Urinary bladder (tissue), 4 donors: Measurements from ENCODE around the gene PITX2. TPM values are rescaled to one million over a fixed set of nuclear protein-coding genes. Genes with fewer than 3 reads are reported as not detected.
"Not testable (repeated sequence)": the region's sequence is repeated elsewhere in the genome, so short reads cannot be mapped to it uniquely, and the experiment has no call there.

Source experiments
- DNase-seq: peaks from one replicate; pipeline ENCODE4 v3.0.0-alpha.2; 2015; ENCODE audit errors: extremely low spot score
- H3K27ac ChIP-seq: one replicate; pipeline ENCODE4 v1.5.1; 2013; ENCODE audit warnings: low read depth, mild to moderate bottlenecking, moderate library complexity
- H3K36me3 ChIP-seq: one replicate; pipeline ENCODE4 v1.6.1; 2013; ENCODE audit warnings: mild to moderate bottlenecking, moderate library complexity; ENCODE audit not compliant: insufficient read depth
- H3K4me1 ChIP-seq: one replicate; pipeline ENCODE4 v1.6.1; 2013; ENCODE audit warnings: mild to moderate bottlenecking, moderate library complexity; ENCODE audit not compliant: insufficient read depth
- H3K4me3 ChIP-seq: one replicate; pipeline ENCODE4 v1.5.1; 2013; ENCODE audit warnings: low read depth, low read length
- WGBS: extraction: QIAGEN DNeasy Blood & Tissue Kit; methylation state at CpG from one replicate; pipeline ENCODE4 v1.1.7; 2013; 5-methylcytosine and 5-hydroxymethylcytosine counted together
- polyA plus RNA-seq: library from polyadenylated mRNA; stranded (reverse); fragments of 200-250 nt; gene quantifications from one replicate; pipeline ENCODE4 v1.2.3, GENCODE V29; 2013
- total RNA-seq: library from RNA; depleted of rRNA; stranded (reverse); fragments of >200 nt; gene quantifications from one replicate; pipeline ENCODE4 v1.2.3, GENCODE V29; 2014
- donor health status: healthy with polysubstance abuse.
- donor health status: healthy.

Gene PITX2
- total and polyA plus RNA-seq, 2 donors = 30.4 to 76.0 TPM

DNA sequence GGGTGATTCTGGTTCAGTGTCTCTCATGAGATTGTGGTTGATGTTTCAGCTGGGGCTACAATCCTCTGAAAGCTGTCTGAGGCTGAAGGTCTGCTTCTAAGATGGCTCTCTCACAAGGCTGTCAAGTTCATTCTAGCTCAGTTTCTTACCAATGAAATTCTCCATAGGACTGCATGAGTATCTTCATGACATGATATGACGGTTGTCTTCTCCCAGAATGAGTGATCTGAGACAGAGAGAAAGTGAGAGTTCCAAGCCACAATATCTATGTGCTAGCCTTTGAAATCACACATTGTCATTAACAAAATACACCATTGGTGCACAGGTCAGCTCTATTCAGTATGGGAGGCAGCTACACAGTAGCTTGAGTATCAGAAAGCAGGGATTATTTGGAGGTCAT, 27.3 kb downstream of the PITX2 start:
- Histone ChIP-seq H3K27ac (no peak overlapping the region), H3K4me3 (no peak overlapping the region), H3K4me1 (no peaks in the 10 kb centered on the region), H3K36me3 (no peaks in the 10 kb centered on the region)
- DNase-seq = no peak
- 94% methylated on average over 1 of the region's 1 CpG for WGBS

DNA sequence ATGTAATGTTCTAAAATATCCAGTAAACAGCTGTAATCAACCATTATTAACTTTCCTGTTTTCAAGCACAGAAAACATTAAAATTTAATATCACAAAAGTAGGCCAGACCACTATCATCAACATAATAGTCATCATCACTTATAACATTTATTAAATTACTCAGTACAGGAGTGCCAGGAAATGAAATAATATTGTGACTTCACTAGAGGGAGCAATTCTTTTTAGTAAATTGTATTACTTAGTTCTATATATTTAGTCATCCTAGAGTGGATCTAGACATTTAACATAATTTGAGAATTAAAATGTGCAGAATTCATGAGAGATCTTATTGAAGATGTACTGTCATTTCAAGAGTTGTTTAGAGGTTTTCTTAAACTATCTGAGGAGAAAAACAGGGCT, 33.6 kb downstream of the PITX2 start:
- H3K4me1 ChIP-seq = no peaks in the 10 kb centered on the region
- H3K4me3 ChIP-seq = no peak overlapping the region
- no peak overlapping the region for H3K27ac ChIP-seq
- no peak for DNase-seq
- no peaks in the 10 kb centered on the region for H3K36me3 ChIP-seq

- Histone ChIP-seq H3K36me3 (no peaks in the 10 kb centered on the region), H3K4me3 (no peak overlapping the region), H3K27ac (no peak overlapping the region), H3K4me1 (no peaks in the 10 kb centered on the region)
- DNase-seq = no peak
- WGBS = 96% methylated on average over 36 of the region's 36 CpGs
Measured at GRCh38 chr4:110587666-110588285, 35.1 kb downstream of the PITX2 start.

GRCh38 chr4:110586131-110586850, 36.6 kb downstream of the PITX2 start:
- H3K36me3 ChIP-seq = no peaks in the 10 kb centered on the region
- no peak overlapping the region for H3K27ac ChIP-seq
- no peak for DNase-seq
- H3K4me1 ChIP-seq = no peaks in the 10 kb centered on the region
- peak overlapping the region; percentile 7 for H3K4me3 ChIP-seq
- WGBS = 12% methylated on average over 7 of the region's 7 CpGs

DNA sequence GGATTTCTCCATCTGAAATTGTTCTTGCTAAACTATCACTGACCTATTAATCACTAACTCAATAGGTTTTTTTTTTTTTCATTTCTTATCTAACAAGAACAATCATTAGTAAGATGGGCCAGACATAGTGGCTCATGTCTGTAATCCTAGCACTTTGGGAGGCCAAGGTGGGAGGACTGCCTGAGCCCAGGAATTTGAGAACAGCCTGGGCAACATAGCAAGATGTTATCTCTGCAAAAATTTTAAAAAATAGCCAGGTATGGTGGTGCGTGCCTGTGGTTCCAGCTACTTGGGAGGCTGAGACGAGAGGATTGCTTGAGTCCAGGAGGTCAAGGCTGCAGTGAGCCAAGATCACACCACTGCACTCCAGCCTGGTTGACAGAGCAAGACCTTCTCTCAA, 46.2 kb downstream of the PITX2 start:
- H3K4me3 ChIP-seq, H3K27ac ChIP-seq, H3K36me3 ChIP-seq, DNase-seq, H3K4me1 ChIP-seq: not testable (repeated sequence)
- 93% methylated on average over 2 of the region's 2 CpGs for WGBS

Other genes with a start within 250 kb of the PITX2 start
- gene ENPEP, start 146.9 kb downstream of the PITX2 start, total RNA-seq = 45.6 TPM
- gene ENPEP, start 146.9 kb downstream of the PITX2 start, polyA plus RNA-seq = 2.0 TPM